Astrocyte (in vitro differentiated cells and primary cell): ENCODE measurements around the gene CFDP1.

ENCODE experiments used
- EZH2 ChIP-seq: IDR thresholded peaks from 2 replicates; pipeline ENCODE4 v1.6.1; 2012; ENCODE audit warnings: mild to moderate bottlenecking, low read length, inconsistent platforms; ENCODE audit not compliant: insufficient read depth
- TF ChIP-seq, protein P1 (sequence below): IDR thresholded peaks from 2 replicates; pipeline ENCODE4 v1.5.1; 2011; ENCODE audit warnings: low read depth, mild to moderate bottlenecking, inconsistent platforms, low read length, moderate library complexity; ENCODE audit not compliant: insufficient read depth

GRCh38 chr16:75372236-75372856 lies 61.0 kb downstream of the CFDP1 start:
- TF ChIP-seq, protein P1, sequence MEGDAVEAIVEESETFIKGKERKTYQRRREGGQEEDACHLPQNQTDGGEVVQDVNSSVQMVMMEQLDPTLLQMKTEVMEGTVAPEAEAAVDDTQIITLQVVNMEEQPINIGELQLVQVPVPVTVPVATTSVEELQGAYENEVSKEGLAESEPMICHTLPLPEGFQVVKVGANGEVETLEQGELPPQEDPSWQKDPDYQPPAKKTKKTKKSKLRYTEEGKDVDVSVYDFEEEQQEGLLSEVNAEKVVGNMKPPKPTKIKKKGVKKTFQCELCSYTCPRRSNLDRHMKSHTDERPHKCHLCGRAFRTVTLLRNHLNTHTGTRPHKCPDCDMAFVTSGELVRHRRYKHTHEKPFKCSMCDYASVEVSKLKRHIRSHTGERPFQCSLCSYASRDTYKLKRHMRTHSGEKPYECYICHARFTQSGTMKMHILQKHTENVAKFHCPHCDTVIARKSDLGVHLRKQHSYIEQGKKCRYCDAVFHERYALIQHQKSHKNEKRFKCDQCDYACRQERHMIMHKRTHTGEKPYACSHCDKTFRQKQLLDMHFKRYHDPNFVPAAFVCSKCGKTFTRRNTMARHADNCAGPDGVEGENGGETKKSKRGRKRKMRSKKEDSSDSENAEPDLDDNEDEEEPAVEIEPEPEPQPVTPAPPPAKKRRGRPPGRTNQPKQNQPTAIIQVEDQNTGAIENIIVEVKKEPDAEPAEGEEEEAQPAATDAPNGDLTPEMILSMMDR, result no peak
- TF ChIP-seq EZH2, result no peak
